Esophagus (tissue), 2 donors: ENCODE results near the gene ITPR1. TPM values are rescaled to one million over a fixed set of nuclear protein-coding genes. Genes with fewer than 3 reads are reported as not detected.

ENCODE experiments used
- H3K27ac ChIP-seq, 2 donors: one replicate each; pipeline ENCODE4 v1.5.1; 2013; ENCODE audit warnings: low read depth in 2 of 2, mild to moderate bottlenecking in 2 of 2, inconsistent platforms in 1 of 2, low read length in 1 of 2, moderate library complexity in 1 of 2
- H3K27me3 ChIP-seq, 2 donors: one replicate each; pipeline ENCODE4 v1.6.1; 2013; ENCODE audit warnings: low read length in 2 of 2, control low read depth in 1 of 2, mild to moderate bottlenecking in 1 of 2; ENCODE audit not compliant: insufficient read depth in 2 of 2, control insufficient read depth in 1 of 2
- H3K36me3 ChIP-seq, 2 donors: one replicate each; pipeline ENCODE4 v1.6.1; 2013; ENCODE audit warnings: low read length in 1 of 2; ENCODE audit not compliant: control insufficient read depth in 2 of 2, insufficient read depth in 2 of 2
- H3K4me1 ChIP-seq, 2 donors: one replicate each; pipeline ENCODE4 v1.6.1; 2013; ENCODE audit warnings: low read length in 1 of 2; ENCODE audit not compliant: control insufficient read depth in 2 of 2, insufficient read depth in 2 of 2
- H3K4me3 ChIP-seq, 2 donors: one replicate each; pipeline ENCODE4 v1.5.1; 2013; ENCODE audit warnings: low read length in 2 of 2, mild to moderate bottlenecking in 2 of 2, low read depth in 1 of 2, moderate library complexity in 1 of 2
- H3K9me3 ChIP-seq, 2 donors: one replicate each; pipeline ENCODE4 v1.6.1; 2013; ENCODE audit warnings: mild to moderate bottlenecking in 2 of 2, low read depth in 1 of 2, low read length in 1 of 2, moderate library complexity in 1 of 2; ENCODE audit not compliant: control insufficient read depth in 2 of 2, insufficient read depth in 1 of 2
- WGBS, 2 donors: extraction: QIAGEN DNeasy Blood & Tissue Kit; methylation state at CpG; one replicate each; pipeline ENCODE4 v1.1.7; 2013; 5-methylcytosine and 5-hydroxymethylcytosine counted together
- polyA plus RNA-seq, 2 donors: library from polyadenylated mRNA; stranded (reverse); fragments of 200-250 nt; gene quantifications; one replicate each; pipeline ENCODE4 v1.2.3, GENCODE V29; 2013
- donor health status: healthy with polysubstance abuse.
- donor health status: Bipolar disorder and iron deficiency.

The ITPR1 gene
- polyA plus RNA-seq, 2 donors, result 7.5 to 16.3 TPM

DNA sequence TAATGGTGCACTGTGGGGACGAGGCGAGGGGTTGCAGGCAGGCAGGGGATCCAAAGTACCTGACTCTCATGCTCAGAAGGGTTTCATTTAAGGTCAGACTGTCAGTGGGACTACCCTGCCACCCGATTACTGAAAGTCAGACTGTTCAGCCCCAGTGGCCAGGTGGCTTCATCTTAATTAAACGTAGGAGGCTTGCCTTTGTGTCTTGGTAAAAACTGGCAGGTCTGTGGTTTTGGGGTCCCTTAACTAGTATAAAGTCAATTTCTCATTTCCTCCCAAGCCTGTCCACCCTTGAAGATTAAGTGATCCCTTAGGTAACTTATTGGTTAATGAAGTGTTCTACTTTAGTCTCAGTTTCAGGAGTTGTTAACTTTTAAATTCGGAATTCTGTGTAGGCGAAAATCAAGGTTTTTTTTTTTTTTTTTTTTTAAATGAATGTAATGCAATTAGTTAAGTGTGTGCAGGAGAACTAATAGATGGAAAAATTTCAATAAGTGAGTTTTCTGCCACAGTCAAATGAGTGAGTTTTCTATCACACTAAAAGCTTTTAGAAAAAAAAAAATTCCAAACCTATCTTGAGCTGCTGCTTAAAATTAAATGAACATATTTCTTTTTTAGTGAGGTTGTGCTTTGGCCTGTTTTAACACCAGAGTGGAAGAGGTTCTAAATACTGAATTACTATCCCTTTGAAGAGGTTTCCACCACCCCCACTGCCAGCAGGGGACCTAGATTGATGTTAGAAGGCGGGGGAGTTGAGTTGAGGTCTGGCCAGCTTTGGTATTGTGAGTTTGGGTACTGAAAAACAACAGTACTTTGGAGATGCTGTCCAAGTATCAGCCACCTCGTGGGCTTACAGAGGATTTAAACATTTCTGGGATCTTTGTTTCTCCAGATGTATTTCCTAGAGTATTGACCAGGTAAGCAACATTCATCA lies 15.2 kb downstream of the ITPR1 start:
- H3K27me3 ChIP-seq, result no peaks in the 10 kb centered on the region
- H3K27ac ChIP-seq, result peak overlapping the region in 1 of 2 donors; percentile 3
- WGBS, 2 donors, result 79 to 80% methylated on average over 8 of the region's 8 CpGs
- H3K4me1 ChIP-seq, result peaks cover 0 to 2% of the 10 kb centered on the region in 2 donors
- no peaks in the 10 kb centered on the region for H3K9me3 ChIP-seq
- H3K4me3 ChIP-seq, result no peak overlapping the region
- H3K36me3 ChIP-seq, result no peaks in the 10 kb centered on the region

DNA sequence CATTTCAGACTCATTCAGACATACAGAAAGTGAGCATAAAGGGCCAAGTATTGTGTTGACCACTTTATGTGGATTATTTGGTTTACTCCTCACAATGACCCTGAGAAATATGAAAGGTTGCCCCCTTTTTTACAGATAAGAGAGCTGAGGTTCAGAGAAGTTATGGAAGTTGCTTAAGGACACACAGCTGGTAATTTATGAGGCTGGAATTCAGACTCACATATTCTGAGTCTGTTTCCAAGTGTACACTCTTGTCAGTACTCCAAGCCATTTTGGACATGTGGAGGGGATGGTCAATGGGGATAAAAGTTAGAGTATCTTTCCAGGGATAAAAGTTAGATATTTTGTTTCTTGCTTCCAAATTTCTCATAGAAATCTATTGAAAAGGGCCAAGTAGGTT lies 15.9 kb downstream of the ITPR1 start:
- no peaks in the 10 kb centered on the region for H3K9me3 ChIP-seq
- H3K4me3 ChIP-seq, result no peak overlapping the region
- H3K36me3 ChIP-seq, result no peaks in the 10 kb centered on the region
- H3K27ac ChIP-seq, result no peak overlapping the region
- no peaks in the 10 kb centered on the region for H3K27me3 ChIP-seq
- H3K4me1 ChIP-seq, result peaks cover 0 to 2% of the 10 kb centered on the region in 2 donors

DNA sequence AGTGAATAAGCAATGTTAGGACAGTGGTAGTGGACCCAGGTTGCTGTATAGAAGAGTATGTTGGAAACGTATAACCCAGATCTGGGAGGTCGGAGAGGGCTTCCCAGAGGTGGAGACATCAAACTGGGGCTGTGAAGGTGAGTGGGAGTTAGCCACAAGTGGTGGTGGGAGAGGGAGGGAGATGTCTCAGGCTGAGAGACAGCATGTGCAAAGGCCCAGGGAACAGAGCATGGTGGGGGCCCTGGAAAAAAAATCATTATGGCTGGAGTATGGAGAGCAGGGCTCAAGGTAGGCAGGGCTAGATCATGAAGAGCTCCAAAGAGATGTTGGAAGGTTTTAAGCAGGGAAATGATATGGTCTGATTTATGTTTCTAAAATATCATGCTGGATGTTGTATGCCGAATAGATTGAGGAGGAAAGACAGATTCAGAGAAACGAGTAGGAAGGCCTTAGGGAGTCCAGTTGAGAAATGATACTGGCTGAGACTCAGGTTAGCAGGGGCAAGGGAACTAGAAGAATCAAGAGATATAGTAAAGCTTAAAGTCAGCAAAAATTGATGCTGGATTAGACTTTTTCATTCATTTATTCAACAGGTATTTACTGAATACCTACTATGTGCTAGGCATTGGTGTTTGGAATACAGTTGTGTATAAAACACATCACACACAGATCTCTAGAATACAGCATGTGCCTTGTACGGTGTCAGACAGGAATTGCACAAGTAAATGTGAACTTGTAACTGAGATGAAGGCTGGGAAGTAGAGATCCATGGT lies 17.0 kb downstream of the ITPR1 start:
- no peaks in the 10 kb centered on the region for H3K36me3 ChIP-seq
- H3K27ac ChIP-seq, result no peak overlapping the region
- WGBS, 2 donors, result 89 to 91% methylated on average over 5 of the region's 5 CpGs
- no peak overlapping the region for H3K4me3 ChIP-seq
- H3K27me3 ChIP-seq, result no peaks in the 10 kb centered on the region
- peaks cover 0 to 2% of the 10 kb centered on the region in 2 donors for H3K4me1 ChIP-seq
- no peaks in the 10 kb centered on the region for H3K9me3 ChIP-seq

DNA sequence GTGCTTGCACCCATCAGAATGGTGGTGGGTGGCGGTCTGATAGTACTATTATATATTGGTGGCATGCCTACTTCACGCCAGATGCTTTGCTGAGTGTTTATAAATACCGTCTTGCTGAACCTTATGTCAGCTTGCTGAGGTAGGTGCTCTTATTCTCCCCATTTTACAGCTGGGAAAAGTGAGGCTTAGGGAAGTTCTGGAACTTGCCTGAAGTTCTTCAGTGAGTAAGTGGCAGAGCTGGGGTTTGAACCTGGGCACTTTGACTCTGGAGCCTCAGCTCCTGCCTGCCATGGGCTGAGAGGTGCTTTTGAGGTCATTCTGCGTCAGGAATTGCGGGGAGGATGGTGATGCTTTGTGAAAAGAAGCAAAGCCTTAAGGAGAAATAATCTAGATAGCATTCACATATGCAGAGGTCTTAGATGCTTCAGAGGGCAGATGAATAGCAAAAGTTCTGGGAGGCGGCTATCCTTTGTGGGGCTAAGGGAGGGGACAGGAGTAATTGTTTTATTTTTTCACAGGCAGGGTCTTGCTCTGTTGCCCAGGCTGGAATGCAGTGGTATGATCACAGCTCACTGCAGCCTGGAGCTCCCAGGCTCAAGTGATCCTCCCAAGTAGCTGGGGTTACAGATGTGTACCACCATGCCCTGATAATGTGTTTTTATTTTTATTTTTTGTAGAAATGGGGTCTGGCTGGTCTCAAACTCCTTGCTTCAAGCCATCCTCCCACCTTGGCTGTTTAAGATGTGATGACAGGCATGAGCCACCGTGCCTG lies 18.5 kb downstream of the ITPR1 start:
- H3K4me3 ChIP-seq, result no peak overlapping the region
- no peaks in the 10 kb centered on the region for H3K9me3 ChIP-seq
- no peak overlapping the region for H3K27ac ChIP-seq
- WGBS, 2 donors, result 83 to 86% methylated on average over 7 of the region's 7 CpGs
- no peaks in the 10 kb centered on the region for H3K36me3 ChIP-seq
- no peaks in the 10 kb centered on the region for H3K4me1 ChIP-seq
- H3K27me3 ChIP-seq, result no peaks in the 10 kb centered on the region

DNA sequence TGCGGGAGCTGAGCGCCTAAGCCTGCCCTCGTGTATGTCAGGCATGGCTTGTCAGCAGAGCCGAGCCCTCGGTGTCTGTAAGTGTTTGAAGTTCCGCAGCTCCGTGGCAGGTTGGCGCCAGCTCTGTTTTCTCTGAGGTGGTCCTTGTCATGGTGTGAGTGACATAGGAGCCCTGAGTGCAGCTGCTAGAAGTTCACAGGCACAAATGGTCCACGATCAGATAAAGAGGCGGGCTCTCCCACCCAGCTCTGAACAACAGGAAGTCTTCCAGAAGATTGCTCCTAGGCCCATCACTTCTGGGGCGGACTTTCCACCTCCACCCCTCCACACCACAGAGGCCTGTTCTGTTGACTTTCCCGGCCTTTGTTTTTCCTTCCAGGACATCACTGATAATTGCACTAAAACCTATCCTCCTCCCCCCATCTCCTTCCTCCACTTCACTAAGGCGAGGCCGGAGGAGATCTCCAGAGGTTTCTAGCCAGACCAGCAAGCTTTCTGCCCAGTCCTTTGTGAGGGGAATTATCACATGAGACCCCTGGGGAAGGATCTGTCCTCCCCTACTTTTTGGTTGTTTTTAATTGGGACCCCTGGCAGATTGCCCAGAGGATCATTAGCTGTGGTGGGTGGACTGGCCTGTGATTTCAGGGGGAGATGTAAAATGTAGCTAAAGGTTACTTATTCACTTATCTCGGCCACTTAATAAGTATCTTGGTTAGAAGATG lies 19.9 kb downstream of the ITPR1 start:
- no peaks in the 10 kb centered on the region for H3K27me3 ChIP-seq
- peak overlapping the region in 1 of 2 donors; percentile 9 for H3K27ac ChIP-seq
- no peaks in the 10 kb centered on the region for H3K9me3 ChIP-seq
- no peaks in the 10 kb centered on the region for H3K4me1 ChIP-seq
- no peak overlapping the region for H3K4me3 ChIP-seq
- WGBS, 2 donors, result 73 to 76% methylated on average over 15 of the region's 15 CpGs
- H3K36me3 ChIP-seq, result no peaks in the 10 kb centered on the region

- no peaks in the 10 kb centered on the region for H3K4me1 ChIP-seq
- H3K36me3 ChIP-seq, result no peaks in the 10 kb centered on the region
Observed at GRCh38 chr3:4514321-4514720, 21.2 kb downstream of the ITPR1 start.

GRCh38 chr3:4514916-4515315 lies 21.8 kb downstream of the ITPR1 start:
- H3K36me3 ChIP-seq, result no peaks in the 10 kb centered on the region
- WGBS, 2 donors, result 69 to 84% methylated on average over 1 of the region's 1 CpG
- H3K9me3 ChIP-seq, result no peaks in the 10 kb centered on the region
- no peak overlapping the region for H3K27ac ChIP-seq
- H3K4me3 ChIP-seq, result no peak overlapping the region
- H3K27me3 ChIP-seq, result no peaks in the 10 kb centered on the region
- H3K4me1 ChIP-seq, result peaks cover 0 to 2% of the 10 kb centered on the region in 2 donors

More at GRCh38 chr3:4514321-4514720, 21.2 kb downstream of the ITPR1 start:
- no peaks in the 10 kb centered on the region for H3K9me3 ChIP-seq
- no peaks in the 10 kb centered on the region for H3K27me3 ChIP-seq
- no peak overlapping the region for H3K27ac ChIP-seq
- WGBS, 2 donors, result 80 to 92% methylated on average over 5 of the region's 5 CpGs
- no peak overlapping the region for H3K4me3 ChIP-seq

GRCh38 chr3:4515916-4516579 lies 22.9 kb downstream of the ITPR1 start:
- H3K9me3 ChIP-seq, result no peaks in the 10 kb centered on the region
- no peaks in the 10 kb centered on the region for H3K36me3 ChIP-seq
- 58 to 66% methylated on average over 7 of the region's 7 CpGs for WGBS, 2 donors
- H3K27me3 ChIP-seq, result no peaks in the 10 kb centered on the region
- no peak overlapping the region for H3K27ac ChIP-seq
- H3K4me3 ChIP-seq, result no peak overlapping the region
- H3K4me1 ChIP-seq, result peaks cover 0 to 2% of the 10 kb centered on the region in 2 donors
